Endothelial cell of umbilical vein (primary cell): ENCODE results near the gene CCR8. TPM values are rescaled to one million over a fixed set of nuclear protein-coding genes. Genes with fewer than 3 reads are reported as not detected.
"Not testable (repeated sequence)": the region's sequence is repeated elsewhere in the genome, so short reads cannot be mapped to it uniquely, and the experiment has no call there.

ENCODE experiments used
- BruUV-seq: library from RNA; stranded (reverse); fragments of 400-500 nt; replicated peaks from 2 replicates; lab custom pipeline; 2021; lab: Mats Ljungman, UMichigan
- CTCF ChIA-PET: fragments of 300-600, 350-600 bp; sonication (Branson Sonifier 250); formaldehyde crosslinking; loops from one replicate; lab custom pipeline; 2021; ENCODE audit warnings: antibody characterized with exemption, inconsistent platforms; lab: Charles Lee
- POLR2A ChIA-PET: fragments of 300-600, 350-600 bp; sonication (Branson Sonifier 250); formaldehyde crosslinking; loops from one replicate; lab custom pipeline; 2021; ENCODE audit warnings: antibody characterized with exemption, inconsistent platforms; lab: Charles Lee
- DNase-seq: peaks from one replicate; pipeline ENCODE4 v3.0.0-alpha.2; 2011; ENCODE audit warnings: low read depth, low spot score
- FAIRE-seq: peaks from 2 replicates; lab custom pipeline; 2011; peaks lifted over from hg19 to GRCh38; lab: Jason Lieb, UNC
- H2AFZ ChIP-seq: 2 replicates; pipeline ENCODE4 v1.6.0; 2012; ENCODE audit warnings: low read depth, low read length, control low read depth, inconsistent platforms
- H3K27ac ChIP-seq: 2 replicates; pipeline ENCODE4 v1.5.1; 2011; ENCODE audit warnings: low read depth, mild to moderate bottlenecking, control low read depth, low read length, moderate library complexity; ENCODE audit not compliant: insufficient read depth
- H3K27me3 ChIP-seq, 2 experiments: 2 replicates each; pipeline versions ENCODE4 v1.6.0 to v1.6.1; 2011; ENCODE audit warnings: low read length in 2 of 2, mixed read lengths in 1 of 2; ENCODE audit not compliant: control insufficient read depth in 2 of 2, insufficient read depth in 2 of 2
- H3K36me3 ChIP-seq, 2 experiments: 2 replicates in 1 of 2; 3 replicates in 1 of 2; pipeline ENCODE4 v1.5.1; 2011; ENCODE audit warnings: low read length in 2 of 2, mild to moderate bottlenecking in 1 of 2, moderate library complexity in 1 of 2; ENCODE audit not compliant: control insufficient read depth in 2 of 2, insufficient read depth in 2 of 2; ENCODE audit errors: extremely low read depth in 1 of 2
- H3K4me1 ChIP-seq: 3 replicates; pipeline ENCODE4 v1.5.1; 2011; ENCODE audit warnings: mild to moderate bottlenecking, low read length; ENCODE audit not compliant: control insufficient read depth, insufficient read depth; ENCODE audit errors: extremely low read depth
- H3K4me2 ChIP-seq: 2 replicates; pipeline ENCODE4 v1.6.1; 2011; ENCODE audit warnings: low read length, control low read depth, mixed read lengths; ENCODE audit not compliant: insufficient read depth
- H3K4me3 ChIP-seq, 3 experiments: fragments of 200-600 bp in 1 of 3; sonication (generic), shearing (Covaris generic) in 1 of 3; replicated peaks in 1 of 3; 2 replicates each; pipeline ENCODE4 v1.5.1; 2011 to 2016; ENCODE audit warnings: control low read depth in 3 of 3, low read length in 3 of 3, mild to moderate bottlenecking in 2 of 3, inconsistent platforms in 1 of 3, low read depth in 1 of 3, moderate library complexity in 1 of 3; ENCODE audit not compliant: insufficient read depth in 1 of 3
- H3K79me2 ChIP-seq: 2 replicates; pipeline ENCODE4 v1.6.0; 2012; ENCODE audit warnings: low read length, inconsistent platforms; ENCODE audit not compliant: control insufficient read depth, insufficient read depth
- H3K9ac ChIP-seq: replicated peaks from 2 replicates; pipeline ENCODE3; 2011; ENCODE audit warnings: low read length, control low read depth; ENCODE audit not compliant: insufficient read depth; ENCODE audit errors: extremely low read depth
- H3K9me1 ChIP-seq: replicated peaks from 3 replicates; pipeline ENCODE4 v1.6.0; 2011; ENCODE audit warnings: mild to moderate bottlenecking, low read length; ENCODE audit not compliant: control insufficient read depth, insufficient read depth; ENCODE audit errors: extremely low read depth
- H3K9me3 ChIP-seq: replicated peaks from 2 replicates; pipeline ENCODE4 v1.5.1; 2012; ENCODE audit warnings: low read length, inconsistent platforms; ENCODE audit not compliant: control insufficient read depth, insufficient read depth
- H4K20me1 ChIP-seq: replicated peaks from 2 replicates; pipeline ENCODE3; 2011; ENCODE audit warnings: mild to moderate bottlenecking, low read length; ENCODE audit not compliant: control insufficient read depth, insufficient read depth; ENCODE audit errors: extremely low read depth
- EZH2 ChIP-seq: IDR thresholded peaks from 2 replicates; pipeline ENCODE4 v1.6.1; 2012; ENCODE audit warnings: borderline replicate concordance, low read depth, mild to moderate bottlenecking, moderate library complexity, low read length, inconsistent platforms; ENCODE audit not compliant: severe bottlenecking
- FOS ChIP-seq: IDR thresholded peaks from 2 replicates; pipeline ENCODE4 v1.6.1; 2011; ENCODE audit warnings: mild to moderate bottlenecking, low read length, moderate library complexity, borderline replicate concordance; ENCODE audit not compliant: insufficient read depth
- GATA2 ChIP-seq: IDR thresholded peaks from 2 replicates; pipeline ENCODE4 v1.7.0; 2011; ENCODE audit warnings: low read depth, mild to moderate bottlenecking, moderate library complexity, mixed read lengths, low read length; ENCODE audit not compliant: insufficient read length, insufficient read depth
- JUN ChIP-seq: IDR thresholded peaks from 2 replicates; pipeline ENCODE4 v1.6.1; 2011; ENCODE audit warnings: borderline replicate concordance, low read depth; ENCODE audit not compliant: insufficient read length, insufficient read depth
- MAX ChIP-seq: IDR thresholded peaks from 2 replicates; pipeline ENCODE4 v1.6.1; 2011; ENCODE audit not compliant: insufficient read depth, insufficient read length
- MYC ChIP-seq: IDR thresholded peaks from one replicate; pipeline ENCODE4 v1.6.1; 2011; ENCODE audit warnings: mild to moderate bottlenecking, low read depth, low read length
- POLR2A ChIP-seq: IDR thresholded peaks from 2 replicates; pipeline ENCODE4 v1.6.1; 2012; ENCODE audit warnings: low read depth, mild to moderate bottlenecking, control low read depth, low read length
- dilution Hi-C: fragments of 300-500 bp; cut with MboI; formaldehyde crosslinking; loops from one replicate; pipeline ENCODE4 v1.15.0; 2019; ENCODE audit warnings: low sequenced_read_pairs; ENCODE audit not compliant: extremely low pct_ligation_motif_present
- intact Hi-C: fragments of 100-400 bp; cut with micrococcal nuclease; formaldehyde crosslinking; loops from one replicate; pipeline ENCODE4 v1.10.0; 2022
- polyA plus RNA-seq, 4 experiments: library from polyadenylated mRNA; depleted of rRNA in 3 of 4; stranded (reverse) in 3 of 4; unstranded in 1 of 4; fragments of >200 nt; gene quantifications; 2 replicates each; pipeline versions ENCODE4 v1.2.1 to v1.2.3, GENCODE V29; 2011 to 2012; ENCODE audit warnings: missing spikeins in 1 of 4
- total RNA-seq: library from RNA; stranded (reverse); gene quantifications from 2 replicates; pipeline ENCODE4 v1.2.3, GENCODE V29; 2021
- TF ChIP-seq, protein P1 (sequence below), 2 donors: IDR thresholded peaks; 1 replicate in 1 of 2; 2 replicates in 1 of 2; pipeline ENCODE4 v1.5.1; 2011; ENCODE audit warnings: low read length in 2 of 2, mild to moderate bottlenecking in 2 of 2, moderate library complexity in 2 of 2, control low read depth in 1 of 2, inconsistent platforms in 1 of 2, low read depth in 1 of 2; ENCODE audit not compliant: insufficient read depth in 1 of 2; ENCODE audit errors: extremely low read depth in 1 of 2

The CCR8 gene
- total and polyA plus RNA-seq, 2 donors (not counting 3 experiments of a cell fraction or from before 2014, with no cell fraction given), result not detected

GRCh38 chr3:39319249-39319648 is 10.3 kb upstream of the CCR8 start:
- no peaks in the 10 kb centered on the region for H3K36me3 ChIP-seq
- no peak overlapping the region for H3K27ac ChIP-seq
- dilution Hi-C loops (no loop called here), intact Hi-C loops (no loop called here)
- CTCF ChIA-PET, result interaction anchor here (0.8 to 1.0 kb wide), 2 partner anchors 10 to 28 kb away, joined by 3 to 6 read pairs; no protein-coding TSS in a partner anchor
- POLR2A ChIA-PET, result no interaction called here
- H3K4me3 ChIP-seq, result no peak overlapping the region
- no peak overlapping the region for H3K9ac ChIP-seq
- H3K9me3 ChIP-seq, result no peaks in the 10 kb centered on the region
- H3K27me3 ChIP-seq, result no peaks in the 10 kb centered on the region
- FAIRE-seq (no peak), DNase-seq (no peak)
- TF ChIP-seq GATA2 (no peak), EZH2 (no peak), MAX (no peak), FOS (no peak), MYC (no peak), POLR2A (no peak), JUN (no peak)
- TF ChIP-seq, protein P1, sequence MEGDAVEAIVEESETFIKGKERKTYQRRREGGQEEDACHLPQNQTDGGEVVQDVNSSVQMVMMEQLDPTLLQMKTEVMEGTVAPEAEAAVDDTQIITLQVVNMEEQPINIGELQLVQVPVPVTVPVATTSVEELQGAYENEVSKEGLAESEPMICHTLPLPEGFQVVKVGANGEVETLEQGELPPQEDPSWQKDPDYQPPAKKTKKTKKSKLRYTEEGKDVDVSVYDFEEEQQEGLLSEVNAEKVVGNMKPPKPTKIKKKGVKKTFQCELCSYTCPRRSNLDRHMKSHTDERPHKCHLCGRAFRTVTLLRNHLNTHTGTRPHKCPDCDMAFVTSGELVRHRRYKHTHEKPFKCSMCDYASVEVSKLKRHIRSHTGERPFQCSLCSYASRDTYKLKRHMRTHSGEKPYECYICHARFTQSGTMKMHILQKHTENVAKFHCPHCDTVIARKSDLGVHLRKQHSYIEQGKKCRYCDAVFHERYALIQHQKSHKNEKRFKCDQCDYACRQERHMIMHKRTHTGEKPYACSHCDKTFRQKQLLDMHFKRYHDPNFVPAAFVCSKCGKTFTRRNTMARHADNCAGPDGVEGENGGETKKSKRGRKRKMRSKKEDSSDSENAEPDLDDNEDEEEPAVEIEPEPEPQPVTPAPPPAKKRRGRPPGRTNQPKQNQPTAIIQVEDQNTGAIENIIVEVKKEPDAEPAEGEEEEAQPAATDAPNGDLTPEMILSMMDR (IDR thresholded peaks at IDR 0.05; ENCODE audit: extremely low read depth in 1 of 2, insufficient read depth in 1 of 2, low read depth in 1 of 2, low read length in 2 of 2), result no peak
- H3K4me1 ChIP-seq, result no peaks in the 10 kb centered on the region
- H2AFZ ChIP-seq, result no peak overlapping the region
- no peaks in the 10 kb centered on the region for H3K79me2 ChIP-seq
- no TSS peak for BruUV-seq
- no peak overlapping the region for H3K4me2 ChIP-seq
- H4K20me1 ChIP-seq, result no peaks in the 10 kb centered on the region
- no peaks in the 10 kb centered on the region for H3K9me1 ChIP-seq

- dilution Hi-C loops, BruUV-seq, H3K9me3 ChIP-seq, H3K27ac ChIP-seq, H3K4me2 ChIP-seq, H3K27me3 ChIP-seq, H3K79me2 ChIP-seq, FAIRE-seq, DNase-seq, H4K20me1 ChIP-seq, H3K4me1 ChIP-seq, H3K4me3 ChIP-seq, H3K9me1 ChIP-seq, intact Hi-C loops, H3K9ac ChIP-seq, H3K36me3 ChIP-seq, POLR2A ChIA-PET, H2AFZ ChIP-seq: not testable (repeated sequence)
- CTCF ChIA-PET, result interaction anchor here (1.1 kb wide), 1 partner anchor 34 kb away, joined by 3 read pairs; no protein-coding TSS in a partner anchor
Observed at GRCh38 chr3:39321574-39321983, 7.9 kb upstream of the CCR8 start.

- H3K36me3 ChIP-seq, H3K4me3 ChIP-seq, dilution Hi-C loops, H3K4me1 ChIP-seq, intact Hi-C loops, H2AFZ ChIP-seq, FAIRE-seq, H3K27ac ChIP-seq, H3K4me2 ChIP-seq, H3K79me2 ChIP-seq, H3K9ac ChIP-seq, H3K27me3 ChIP-seq, H3K9me3 ChIP-seq, POLR2A ChIA-PET, BruUV-seq, DNase-seq, H3K9me1 ChIP-seq, H4K20me1 ChIP-seq: not testable (repeated sequence)
- CTCF ChIA-PET, result interaction anchor here (1.1 kb wide), 1 partner anchor 34 kb away, joined by 3 read pairs; no protein-coding TSS in a partner anchor
Observed at GRCh38 chr3:39322209-39322715, 7.2 kb upstream of the CCR8 start.
